ENCODE results near the gene PMEL.

The PMEL gene

GRCh38 chr12:55983232-55983842 is 17.5 kb upstream of the PMEL start:
- DNase-seq: no peak

- DNase-seq: no peak
Observed at GRCh38 chr12:55982319-55982936, 16.6 kb upstream of the PMEL start.

GRCh38 chr12:55981882-55982281 is 16.0 kb upstream of the PMEL start:
- peak in 13 of 56 donors; percentile 0 to 43 (median 11) for DNase-seq

GRCh38 chr12:55979069-55979468 is 13.2 kb upstream of the PMEL start:
- no peak for DNase-seq

- no peak for DNase-seq
Observed at GRCh38 chr12:55978393-55978792, 12.6 kb upstream of the PMEL start.

GRCh38 chr12:55974308-55974730 is 8.5 kb upstream of the PMEL start:
- peak in 6 of 56 donors; percentile 38 to 53 (median 42) for DNase-seq

GRCh38 chr12:55973599-55974307 is 7.9 kb upstream of the PMEL start, which contains the start of gene RAB5B:
Gene RAB5B (plus strand): TSS chr12:55974078. CDS start chr12:55986961, 12,883 bp downstream.
- DNase-seq: peak; percentile 88 to 100 (median 100)

- peak in 7 of 56 donors; percentile 21 to 44 (median 37) for DNase-seq
Observed at GRCh38 chr12:55972911-55973598, 7.2 kb upstream of the PMEL start.

- DNase-seq: no peak
Observed at GRCh38 chr12:55972456-55972855, 6.6 kb upstream of the PMEL start.

GRCh38 chr12:55972042-55972441 is 6.2 kb upstream of the PMEL start:
- peak in 2 of 56 donors; percentile 1 to 10 for DNase-seq

- no peak for DNase-seq
Observed at GRCh38 chr12:55970775-55971174, 4.9 kb upstream of the PMEL start.

GRCh38 chr12:55969356-55969755 is 3.5 kb upstream of the PMEL start:
- DNase-seq: no peak

- peak in 54 of 56 donors; percentile 18 to 91 (median 67) for DNase-seq
Observed at GRCh38 chr12:55966408-55967281, 803 bp upstream of the PMEL start, which contains the start of gene CDK2. Gene CDK2 (plus strand): TSS chr12:55966830. CDS start chr12:55967009, 179 bp downstream.

GRCh38 chr12:55965240-55965639 is 602 bp downstream of the PMEL start:
- no peak for DNase-seq

- no peak for DNase-seq
Observed at GRCh38 chr12:55963760-55964159, 2.1 kb downstream of the PMEL start.

GRCh38 chr12:55957106-55957859 is 8.6 kb downstream of the PMEL start:
- DNase-seq: no peak

- DNase-seq: peak in 1 of 56 donors; percentile 11
Observed at GRCh38 chr12:55955800-55956508, 9.9 kb downstream of the PMEL start.

GRCh38 chr12:55955344-55955743 is 10.5 kb downstream of the PMEL start:
- no peak for DNase-seq

- no peak for DNase-seq
Observed at GRCh38 chr12:55946553-55946952, 19.3 kb downstream of the PMEL start.

Measured in nucleus accumbens (tissue), 56 donors.